OCI-LY1 (cell line): ENCODE measurements around the gene SGPL1.

Experiments used
- H2AFZ ChIP-seq: fragments of 200-600 bp; sonication (generic), shearing (Covaris generic); 2 replicates; pipeline ENCODE4 v1.6.0; 2014; ENCODE audit warnings: antibody characterized with exemption, mild to moderate bottlenecking, low read length
- H3F3A ChIP-seq: fragments of 200-600 bp; sonication (generic), shearing (Covaris generic); 2 replicates; pipeline ENCODE4 v1.6.0; 2014; ENCODE audit warnings: mild to moderate bottlenecking, antibody characterized with exemption, low read length, moderate library complexity; ENCODE audit not compliant: insufficient read depth
- H3K27ac ChIP-seq: fragments of 200-600 bp; sonication (generic); 2 replicates; pipeline ENCODE4 v1.5.1; 2014; ENCODE audit warnings: low read length, mixed run types, mild to moderate bottlenecking, low read depth; ENCODE audit not compliant: poor library complexity, severe bottlenecking
- H3K27me3 ChIP-seq: fragments of 200-600 bp; sonication (generic); 2 replicates; pipeline ENCODE4 v1.6.0; 2014; ENCODE audit warnings: antibody characterized with exemption, mild to moderate bottlenecking, low read length, moderate library complexity; ENCODE audit not compliant: insufficient read depth
- H3K36me3 ChIP-seq: fragments of 200-600 bp; sonication (generic); 2 replicates; pipeline ENCODE4 v1.6.1; 2014; ENCODE audit warnings: mild to moderate bottlenecking, antibody characterized with exemption, low read length, moderate library complexity, mixed read lengths; ENCODE audit not compliant: insufficient read depth
- H3K4me1 ChIP-seq: fragments of 200-600 bp; sonication (generic); 2 replicates; pipeline ENCODE4 v1.5.1; 2014; ENCODE audit warnings: mild to moderate bottlenecking, low read length, moderate library complexity; ENCODE audit not compliant: insufficient read depth, severe bottlenecking
- H3K4me2 ChIP-seq: fragments of 200-600 bp; sonication (generic), shearing (Covaris generic); 2 replicates; pipeline ENCODE4 v1.6.1; 2014; ENCODE audit warnings: low read length
- H3K4me3 ChIP-seq: fragments of 200-600 bp; sonication (generic); 2 replicates; pipeline ENCODE4 v1.5.1; 2014; ENCODE audit warnings: low read length, low read depth, mild to moderate bottlenecking, mixed read lengths; ENCODE audit not compliant: poor library complexity, severe bottlenecking
- H3K79me2 ChIP-seq: fragments of 200-600 bp; shearing (Covaris generic); 2 replicates; pipeline ENCODE4 v1.6.1; 2016; ENCODE audit warnings: mixed run types, low read length, mixed read lengths; ENCODE audit not compliant: insufficient read depth
- H3K9ac ChIP-seq: fragments of 200-600 bp; sonication (generic), shearing (Covaris generic); 2 replicates; pipeline ENCODE4 v1.6.1; 2014; ENCODE audit warnings: mild to moderate bottlenecking, low read length, mixed read lengths
- H3K9me2 ChIP-seq: fragments of 200-600 bp; sonication (generic), shearing (Covaris generic); 2 replicates; pipeline ENCODE4 v1.6.1; 2014; ENCODE audit warnings: low read depth, mild to moderate bottlenecking, low read length, mixed read lengths
- H3K9me3 ChIP-seq: fragments of 200-600 bp; shearing (Covaris generic); 2 replicates; pipeline ENCODE4 v1.6.1; 2014; ENCODE audit warnings: low read length, mixed read lengths
- H4K20me1 ChIP-seq: fragments of 200-600 bp; sonication (generic), shearing (Covaris generic); 2 replicates; pipeline ENCODE4 v1.6.0; 2016; ENCODE audit warnings: mild to moderate bottlenecking, low read length; ENCODE audit not compliant: insufficient read depth
- CTCF ChIP-seq: fragments of 200-600 bp; sonication (generic), shearing (Covaris generic); IDR thresholded peaks from 2 replicates; pipeline ENCODE4 v1.5.1; 2017; ENCODE audit warnings: mild to moderate bottlenecking, antibody characterized with exemption, low read length, moderate library complexity, mixed read lengths
- EZH2 ChIP-seq: fragments of 200-600 bp; sonication (generic), shearing (Covaris generic); IDR thresholded peaks from 2 replicates; pipeline ENCODE4 v1.8.0; 2017; ENCODE audit warnings: borderline replicate concordance, mixed run types, mild to moderate bottlenecking, antibody characterized with exemption, low read length, moderate library complexity, mixed read lengths

SGPL1 gene

GRCh38 chr10:70890917-70891431 is 75.2 kb downstream of the SGPL1 start:
- H3K79me2 ChIP-seq: no peaks in the 10 kb centered on the region
- H3K9me2 ChIP-seq: no peaks in the 10 kb centered on the region
- H3K9ac ChIP-seq: no peak overlapping the region
- no peaks in the 10 kb centered on the region for H4K20me1 ChIP-seq
- no peak overlapping the region for H2AFZ ChIP-seq
- H3F3A ChIP-seq: no peaks in the 10 kb centered on the region
- H3K27me3 ChIP-seq: peaks cover 4% of the 10 kb centered on the region; the same call in 1 of the 2 replicates
- H3K27ac ChIP-seq: no peak overlapping the region
- no peak overlapping the region for H3K4me3 ChIP-seq
- TF ChIP-seq EZH2: no peak
- no peak for TF ChIP-seq CTCF
- H3K4me1 ChIP-seq: peaks cover 12% of the 10 kb centered on the region
- no peaks in the 10 kb centered on the region; the same call in 1 of the 2 replicates for H3K36me3 ChIP-seq
- peaks cover 4% of the 10 kb centered on the region; the same call in 1 of the 2 replicates for H3K9me3 ChIP-seq
- no peak overlapping the region for H3K4me2 ChIP-seq

GRCh38 chr10:70891627-70892026 is 75.9 kb downstream of the SGPL1 start:
- Histone ChIP-seq H3F3A (no peaks in the 10 kb centered on the region), H3K36me3 (no peaks in the 10 kb centered on the region; the same call in 1 of the 2 replicates), H3K9me3 (peaks cover 4% of the 10 kb centered on the region; the same call in 1 of the 2 replicates), H3K4me3 (no peak overlapping the region), H3K79me2 (no peaks in the 10 kb centered on the region), H3K27ac (no peak overlapping the region), H3K9ac (no peak overlapping the region), H3K9me2 (no peaks in the 10 kb centered on the region), H4K20me1 (no peaks in the 10 kb centered on the region), H3K27me3 (peaks cover 4% of the 10 kb centered on the region; the same call in 1 of the 2 replicates), H2AFZ (no peak overlapping the region), H3K4me1 (peaks cover 12% of the 10 kb centered on the region), H3K4me2 (no peak overlapping the region)
- no peak for TF ChIP-seq CTCF
- TF ChIP-seq EZH2: no peak

GRCh38 chr10:70892631-70893030 is 76.9 kb downstream of the SGPL1 start:
- Histone ChIP-seq H3K9ac (no peak overlapping the region), H3K79me2 (no peaks in the 10 kb centered on the region), H3K4me1 (peaks cover 5% of the 10 kb centered on the region), H3K9me3 (peaks cover 4% of the 10 kb centered on the region; the same call in 1 of the 2 replicates), H3F3A (no peaks in the 10 kb centered on the region), H3K27me3 (peaks cover 4% of the 10 kb centered on the region; the same call in 1 of the 2 replicates), H3K4me3 (no peak overlapping the region), H3K9me2 (no peaks in the 10 kb centered on the region), H3K36me3 (no peaks in the 10 kb centered on the region; the same call in 1 of the 2 replicates), H2AFZ (no peak overlapping the region), H4K20me1 (no peaks in the 10 kb centered on the region), H3K27ac (no peak overlapping the region), H3K4me2 (no peak overlapping the region)
- no peak for TF ChIP-seq CTCF
- no peak for TF ChIP-seq EZH2
